Stimulated activated CD4-positive, alpha-beta T cell treated with anti-CD3 and anti-CD28 coated beads, Interleukin-1b, Interleukin-23, amount 100 ng/mL, for 24 hours (primary cell): Measurements from ENCODE around the gene TTC1.
"Not testable (repeated sequence)": the region's sequence is repeated elsewhere in the genome, so short reads cannot be mapped to it uniquely, and the experiment has no call there.

Experiments
- DNase-seq, 4 experiments: peaks; one replicate each; pipeline ENCODE4 v3.0.0-alpha.2; 2020; ENCODE audit warnings: low read depth in 4 of 4, low spot score in 1 of 4

The TTC1 gene

DNA sequence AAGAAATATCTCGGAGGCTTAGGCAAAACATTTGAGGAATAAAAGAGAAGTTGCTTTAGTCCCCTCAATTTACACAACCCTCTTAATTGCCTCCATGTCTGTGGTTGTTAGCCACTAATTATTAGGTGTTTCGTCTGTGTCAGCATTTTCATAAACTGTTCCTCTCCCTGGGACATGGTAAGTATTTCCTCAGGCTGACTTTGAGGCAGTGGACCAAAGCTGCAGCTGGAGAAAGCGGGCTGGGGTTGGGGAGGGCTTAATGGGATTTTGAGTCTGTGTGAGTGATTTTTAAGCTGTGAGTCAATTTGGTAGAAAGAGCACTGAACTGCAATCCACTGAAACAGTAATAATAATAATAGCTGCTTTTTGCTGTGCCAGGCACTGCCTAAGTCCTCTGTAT lies 13.0 kb upstream of the TTC1 start:
- no peak for DNase-seq

DNA sequence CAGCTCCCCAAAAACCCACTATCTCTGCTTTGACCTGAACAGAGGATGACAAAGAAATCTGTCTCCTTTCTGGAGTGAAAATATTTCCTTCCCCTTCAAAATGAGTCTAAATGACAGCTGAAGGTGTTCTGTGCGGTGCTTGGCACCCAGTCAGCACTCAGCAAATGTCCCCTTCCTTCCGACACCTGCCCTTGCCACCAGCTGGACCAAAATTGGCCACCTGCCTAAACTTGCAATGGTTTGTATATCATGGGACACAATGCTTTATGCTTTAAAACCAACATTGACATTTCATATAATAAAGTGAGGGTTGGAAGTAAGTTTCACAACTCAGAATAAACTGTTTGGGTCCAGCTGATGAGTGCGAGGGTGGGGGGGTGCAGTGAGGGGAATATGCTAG lies 7.5 kb upstream of the TTC1 start:
- DNase-seq = no peak

DNA sequence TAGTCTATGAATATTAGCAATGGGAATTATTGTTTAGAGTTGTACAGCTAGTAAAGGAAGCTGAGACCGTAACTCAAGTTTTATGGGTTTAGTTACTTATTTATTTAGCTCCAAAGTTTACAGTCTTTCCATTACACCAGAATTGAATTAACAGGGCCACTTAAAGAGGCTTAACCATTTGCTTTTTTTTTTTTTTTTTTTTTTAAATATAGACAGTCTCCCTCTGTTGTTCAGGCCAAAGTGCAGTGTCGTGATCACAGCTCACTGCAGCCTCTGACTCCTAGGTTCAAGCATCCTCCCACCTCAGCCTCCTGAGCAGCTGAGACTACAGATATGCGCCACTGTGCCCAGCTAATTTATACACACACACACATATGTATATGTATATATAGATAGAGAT lies 1.4 kb upstream of the TTC1 start:
- no peak for DNase-seq

DNA sequence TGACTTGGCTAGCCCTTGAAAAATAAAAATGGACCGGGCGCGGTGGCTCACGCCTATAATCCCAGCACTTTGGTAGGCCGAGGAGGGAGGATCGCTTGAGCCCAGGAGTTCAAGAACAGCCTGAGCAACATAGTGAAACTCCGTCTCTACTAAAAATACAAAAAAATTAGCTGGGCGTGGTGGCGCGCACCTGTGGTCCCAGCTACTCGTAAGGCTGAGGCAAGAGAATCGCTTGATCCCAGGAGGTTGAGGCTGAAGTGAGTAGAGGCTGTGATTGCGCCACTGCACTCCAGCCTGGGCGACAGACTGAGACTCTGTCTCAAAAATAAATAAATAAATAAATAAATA lies 436 bp upstream of the TTC1 start:
- not testable (repeated sequence) for DNase-seq

DNA sequence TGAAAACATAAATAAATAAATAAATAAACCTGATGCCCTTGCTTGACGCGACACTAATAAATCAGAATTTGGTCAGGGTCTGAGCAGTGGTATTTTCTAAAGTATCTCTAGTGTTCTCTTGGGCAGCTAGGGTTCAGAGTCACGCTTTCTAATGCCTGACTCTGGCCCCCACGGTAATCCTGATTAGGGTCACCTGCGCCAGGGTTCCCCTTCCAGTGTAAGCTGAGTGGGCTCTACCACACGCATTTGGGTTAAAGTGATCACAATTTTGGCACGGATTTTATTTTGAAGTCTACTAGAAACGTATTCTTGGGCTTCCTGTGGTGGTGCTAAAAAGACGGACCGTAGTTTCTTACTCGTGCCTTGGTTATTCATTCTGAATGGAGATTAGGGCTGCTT lies 651 bp downstream of the TTC1 start:
- no peak for DNase-seq

DNA sequence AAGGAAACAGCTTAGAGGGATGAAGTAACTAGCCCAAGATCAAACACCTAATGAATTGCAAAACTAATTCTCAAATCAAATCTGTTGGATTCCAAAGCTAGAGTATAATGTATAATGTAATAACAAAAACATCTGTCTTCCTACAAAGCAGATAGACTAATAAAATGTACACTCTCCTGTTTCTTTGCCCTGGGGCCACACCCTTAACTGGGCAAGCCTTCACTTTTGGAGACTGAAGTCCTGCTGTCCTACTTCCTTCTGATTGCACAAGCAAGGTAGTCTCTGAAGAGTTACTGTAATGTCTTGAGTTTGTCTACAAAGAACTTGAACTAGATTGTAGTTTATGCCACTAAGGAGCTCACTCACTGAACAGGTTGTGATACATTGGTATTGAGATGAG lies 2.5 kb downstream of the TTC1 start:
- no peak for DNase-seq

DNA sequence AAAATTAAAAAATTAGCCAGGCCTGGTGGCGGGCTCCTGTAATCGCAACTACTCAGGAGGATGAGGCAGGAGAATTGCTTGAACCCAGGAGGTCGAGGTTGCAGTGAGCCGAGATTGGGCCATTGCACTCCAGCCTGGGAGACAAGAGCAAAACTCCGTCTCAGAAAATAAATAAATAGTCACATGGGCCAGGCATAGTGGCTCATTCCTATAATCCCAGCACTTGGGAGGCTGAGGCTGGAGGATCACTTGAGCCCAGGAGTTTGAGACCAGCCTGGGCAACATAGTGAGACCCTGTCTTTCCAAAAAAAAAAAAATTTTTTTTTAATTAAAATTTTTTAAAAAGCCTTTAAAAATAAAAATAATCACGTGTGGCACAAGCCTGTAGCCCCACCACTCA lies 5.3 kb downstream of the TTC1 start:
- DNase-seq = not testable (repeated sequence)

DNA sequence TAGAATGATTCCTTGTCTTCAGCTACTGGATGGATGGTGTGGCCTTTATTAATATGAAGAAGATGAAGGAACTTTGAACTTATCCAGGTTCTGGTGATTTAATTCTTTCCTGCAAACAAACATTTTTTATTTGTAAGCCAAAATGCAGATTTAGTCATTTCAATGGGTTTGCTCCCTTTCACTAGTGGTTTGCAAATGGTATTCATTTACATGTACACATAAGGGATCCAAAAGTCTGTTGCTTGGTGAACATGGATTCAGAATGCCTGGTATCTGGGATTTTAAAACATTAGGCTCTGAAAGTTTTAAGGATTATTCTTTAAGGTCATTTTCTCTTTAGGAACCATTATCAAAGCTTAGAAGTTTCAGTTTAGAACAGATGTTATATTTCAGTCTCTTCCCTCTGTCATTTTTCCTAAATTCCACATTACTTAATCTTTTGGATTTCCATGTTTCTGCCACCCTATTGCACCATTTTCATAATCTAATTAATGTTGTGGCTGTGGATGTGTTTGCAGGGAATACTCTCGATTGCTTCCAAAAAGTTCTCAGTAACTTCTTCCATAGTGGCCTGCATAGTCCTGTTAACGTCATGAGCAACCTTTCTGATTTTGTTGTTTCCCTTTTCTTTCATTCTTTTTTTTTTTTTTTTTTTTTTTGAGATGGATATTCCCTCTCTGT lies 10.1 kb downstream of the TTC1 start:
- DNase-seq = no peak

DNA sequence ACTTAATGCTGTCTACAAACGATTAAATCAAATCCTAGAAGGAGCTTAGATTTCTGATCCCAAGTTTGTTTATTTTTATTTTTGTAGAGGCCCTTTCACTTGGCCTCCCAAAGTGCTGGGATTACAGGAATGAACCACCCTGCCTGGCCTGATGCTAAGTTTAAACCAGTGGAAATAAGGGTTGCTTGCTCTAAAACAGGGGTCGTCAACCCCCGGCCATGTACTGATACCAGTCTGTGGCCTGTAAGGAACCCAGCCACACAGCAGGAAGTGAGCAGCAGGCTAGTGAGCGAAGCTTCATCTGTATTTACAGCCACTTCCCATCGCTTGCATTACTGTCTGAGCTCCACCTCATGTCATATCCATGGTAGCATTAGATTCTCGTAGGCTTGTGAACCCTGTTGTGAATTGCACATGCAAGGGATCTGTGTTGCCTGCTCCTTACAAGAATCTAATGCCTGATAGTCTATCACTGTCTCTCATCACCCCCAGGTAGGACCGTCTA lies 11.4 kb downstream of the TTC1 start:
- no peak for DNase-seq

DNA sequence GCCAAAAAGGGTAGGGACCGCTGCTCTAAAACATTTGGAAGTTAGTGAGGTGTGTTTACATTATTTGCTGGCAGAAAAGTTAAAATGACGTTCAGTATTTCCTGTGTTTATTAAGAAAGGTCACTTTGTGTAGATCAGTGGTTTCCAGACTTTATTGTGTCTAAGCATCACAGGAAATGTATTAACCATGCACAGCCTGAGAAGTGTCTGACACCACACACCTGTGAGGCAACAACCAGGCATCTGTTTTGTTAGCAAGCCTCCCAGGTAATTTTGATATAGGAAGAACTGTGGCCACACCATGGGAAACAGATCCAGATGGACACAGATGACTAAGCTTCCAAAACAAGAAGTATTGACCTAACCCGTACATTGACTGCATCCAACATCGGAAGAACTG lies 12.0 kb downstream of the TTC1 start:
- no peak for DNase-seq

DNA sequence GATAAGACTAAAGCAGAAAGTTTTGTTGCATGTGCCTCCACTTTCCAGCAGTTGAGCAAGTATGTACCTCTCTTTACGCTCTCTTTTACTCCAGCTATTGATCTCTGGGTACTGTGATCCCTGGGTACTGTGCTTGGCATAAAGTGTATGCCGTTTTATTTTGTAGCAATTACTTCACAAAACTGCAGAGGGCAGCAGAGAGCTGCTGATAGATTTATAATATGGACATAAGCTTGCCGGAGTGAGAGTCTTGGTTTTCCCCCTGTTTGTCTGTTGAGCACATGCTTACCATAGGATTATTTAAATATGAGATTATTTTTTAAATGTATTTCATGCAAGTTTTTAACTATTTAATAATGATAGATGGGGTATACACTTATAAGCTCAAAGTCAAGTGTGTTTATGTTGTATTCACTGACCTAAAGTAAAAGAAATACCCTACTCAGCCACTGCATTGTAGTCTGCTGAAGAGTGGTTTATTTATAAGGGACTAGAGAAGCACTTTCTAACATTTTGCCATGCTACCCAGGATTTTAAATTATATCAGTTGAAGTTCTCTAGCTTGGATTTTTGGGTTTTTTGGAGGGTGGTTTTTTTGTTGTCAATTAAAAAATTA lies 13.0 kb downstream of the TTC1 start:
- peak in 3 of 4 experiments; percentile 19 to 34 (median 32) for DNase-seq

DNA sequence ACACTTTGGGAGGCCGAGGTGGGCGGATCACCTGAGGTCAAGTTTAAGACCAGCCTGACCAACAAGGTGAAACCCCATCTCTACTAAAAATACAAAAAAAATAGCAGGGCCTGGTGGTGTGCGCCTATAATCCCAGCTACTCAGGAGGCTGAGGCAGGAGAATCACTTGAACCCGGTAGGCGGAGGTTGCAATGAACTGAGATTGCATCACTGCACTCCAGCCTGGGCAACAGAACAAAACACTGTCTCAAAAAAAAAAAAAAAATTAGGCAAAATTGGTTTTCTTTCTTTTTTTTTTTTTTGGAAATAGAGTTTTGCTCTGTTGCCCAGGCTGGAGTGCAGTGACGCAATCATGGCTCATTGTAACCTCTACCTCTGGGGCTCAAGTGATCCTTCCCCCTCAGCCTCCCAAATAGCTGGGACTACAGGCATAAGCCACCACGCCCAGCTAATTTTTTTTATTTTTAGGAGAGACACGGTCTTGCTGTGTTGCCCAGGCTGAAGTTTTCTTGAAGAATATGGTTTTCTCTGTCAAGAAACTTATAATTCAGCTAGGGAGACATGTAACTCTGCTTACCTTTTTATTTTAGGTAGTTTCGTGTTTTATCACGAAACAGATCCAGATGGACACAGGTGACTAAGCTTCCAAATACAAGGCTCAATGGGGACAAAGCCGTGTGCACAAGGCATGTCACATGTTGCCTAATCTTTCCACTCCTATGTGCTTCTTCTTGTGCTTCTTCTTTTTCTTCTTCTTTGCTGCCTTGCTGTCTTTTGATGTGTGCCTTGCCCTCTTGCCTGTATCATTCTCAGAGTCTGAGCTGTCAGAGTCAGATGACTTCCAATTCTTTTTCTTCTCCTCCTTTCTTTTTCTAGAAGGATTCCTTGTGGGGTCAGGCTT lies 14.3 kb downstream of the TTC1 start:
- no peak for DNase-seq

DNA sequence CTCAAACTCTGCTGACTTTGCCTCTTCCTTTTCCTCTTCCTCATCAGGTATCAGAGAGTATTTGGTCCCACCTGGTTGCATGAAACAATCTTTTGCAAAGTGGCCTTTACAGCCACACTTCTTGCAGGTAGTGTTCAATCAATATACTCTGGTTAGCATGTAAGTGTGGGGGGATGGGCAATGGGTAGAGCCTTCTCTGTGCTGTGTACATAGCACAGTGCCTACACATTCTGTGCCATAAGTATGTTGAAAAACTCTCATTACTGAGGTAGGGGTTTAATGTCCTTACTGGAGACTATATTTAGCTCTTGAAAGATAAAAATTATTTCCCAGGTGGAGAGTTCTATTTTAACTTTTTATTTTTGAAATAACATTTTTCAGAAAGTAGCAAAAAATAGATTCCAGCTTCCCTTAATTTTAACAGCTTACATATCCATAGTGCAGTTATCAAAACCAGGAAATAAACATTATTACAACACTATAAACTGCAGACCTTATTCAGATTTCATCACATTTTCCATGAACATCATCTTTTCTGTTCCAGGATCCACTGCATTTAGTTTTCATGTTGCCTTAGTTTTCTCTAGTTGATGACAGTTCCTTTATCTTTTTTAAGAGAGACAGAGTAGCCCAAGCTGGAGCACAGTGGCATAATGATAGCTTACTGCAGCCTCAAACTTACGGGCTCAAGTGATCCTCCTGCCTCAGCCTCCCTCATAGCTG lies 15.1 kb downstream of the TTC1 start:
- no peak for DNase-seq

DNA sequence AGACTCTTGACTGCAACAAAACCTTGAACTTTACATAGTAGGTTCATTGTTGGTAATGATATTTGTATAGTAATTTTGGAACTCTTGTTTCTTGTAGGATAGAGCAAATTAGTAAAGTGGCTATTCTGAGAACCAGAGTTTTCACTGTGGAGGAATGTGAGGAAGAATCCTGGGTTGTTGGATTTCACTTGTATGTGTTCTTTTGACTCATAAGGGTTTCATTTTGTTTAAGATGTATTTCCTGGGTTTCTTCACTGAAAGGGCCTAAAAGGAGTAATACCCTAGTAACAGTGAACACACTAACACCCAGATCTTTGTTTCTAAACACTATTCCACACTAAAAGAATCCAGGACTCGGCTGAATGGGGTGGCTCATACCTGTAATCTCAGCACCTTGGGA lies 20.1 kb downstream of the TTC1 start:
- no peak for DNase-seq

DNA sequence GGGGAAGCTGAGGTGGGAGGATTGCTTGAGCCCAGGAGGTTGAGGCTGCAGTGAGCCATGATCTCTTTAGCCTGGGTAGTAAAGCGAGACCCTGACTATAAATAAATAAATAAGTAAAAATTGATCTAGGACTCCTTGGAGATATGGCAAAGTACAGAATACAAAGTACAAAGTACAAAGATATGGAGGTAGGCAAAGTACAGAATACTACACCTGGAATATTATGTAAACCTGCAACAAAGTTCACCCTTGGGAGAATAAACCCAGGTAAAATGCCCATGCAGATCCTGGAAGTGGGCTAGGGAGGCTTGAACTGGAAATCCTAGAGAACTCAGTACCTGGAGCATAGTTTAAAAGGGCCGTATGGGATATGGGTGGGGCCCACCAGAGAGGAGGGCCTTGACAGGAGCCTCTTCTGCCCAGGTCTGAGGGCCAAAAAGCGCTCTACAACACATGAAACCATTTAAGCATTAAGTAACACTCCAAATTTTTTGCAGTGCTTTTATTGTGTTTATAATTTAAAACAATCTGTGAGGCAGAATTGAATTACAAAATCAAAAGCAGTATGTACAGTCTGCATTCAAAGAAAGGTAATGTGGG lies 20.7 kb downstream of the TTC1 start:
- DNase-seq = no peak

DNA sequence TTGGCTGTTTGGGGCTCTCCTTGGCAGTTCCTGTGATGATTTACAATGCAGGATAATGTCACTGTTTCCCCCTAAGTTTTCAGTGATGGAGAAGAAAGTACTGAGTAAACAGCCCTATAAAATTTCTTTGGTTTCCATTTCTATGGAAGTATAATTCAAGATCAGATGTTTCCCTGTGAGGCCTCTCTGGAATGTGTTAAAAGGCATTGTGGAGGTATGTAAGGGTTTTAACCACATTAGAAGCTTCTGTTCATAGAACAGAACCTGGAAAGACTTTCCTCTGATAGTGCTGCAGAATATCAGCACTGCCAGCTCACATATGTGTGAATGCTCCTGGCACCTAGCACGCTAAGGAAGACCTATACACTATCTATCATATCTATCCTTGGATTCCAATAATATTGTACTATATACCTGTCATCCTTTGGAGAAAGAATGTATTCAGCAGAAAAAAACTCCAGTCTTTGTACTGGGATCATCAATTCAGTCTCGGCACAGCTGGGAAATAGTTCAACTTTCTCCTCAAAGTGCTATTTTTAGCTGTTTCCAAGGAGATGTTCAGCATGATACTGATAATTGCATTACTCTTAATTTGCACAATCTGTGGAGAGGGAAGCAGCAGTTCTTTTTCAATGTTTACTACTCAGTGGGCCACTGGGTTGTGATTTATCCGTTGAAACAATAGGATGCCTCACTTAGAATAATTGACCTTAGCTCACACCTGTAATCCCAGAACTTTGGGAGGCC lies 21.9 kb downstream of the TTC1 start:
- no peak for DNase-seq

DNA sequence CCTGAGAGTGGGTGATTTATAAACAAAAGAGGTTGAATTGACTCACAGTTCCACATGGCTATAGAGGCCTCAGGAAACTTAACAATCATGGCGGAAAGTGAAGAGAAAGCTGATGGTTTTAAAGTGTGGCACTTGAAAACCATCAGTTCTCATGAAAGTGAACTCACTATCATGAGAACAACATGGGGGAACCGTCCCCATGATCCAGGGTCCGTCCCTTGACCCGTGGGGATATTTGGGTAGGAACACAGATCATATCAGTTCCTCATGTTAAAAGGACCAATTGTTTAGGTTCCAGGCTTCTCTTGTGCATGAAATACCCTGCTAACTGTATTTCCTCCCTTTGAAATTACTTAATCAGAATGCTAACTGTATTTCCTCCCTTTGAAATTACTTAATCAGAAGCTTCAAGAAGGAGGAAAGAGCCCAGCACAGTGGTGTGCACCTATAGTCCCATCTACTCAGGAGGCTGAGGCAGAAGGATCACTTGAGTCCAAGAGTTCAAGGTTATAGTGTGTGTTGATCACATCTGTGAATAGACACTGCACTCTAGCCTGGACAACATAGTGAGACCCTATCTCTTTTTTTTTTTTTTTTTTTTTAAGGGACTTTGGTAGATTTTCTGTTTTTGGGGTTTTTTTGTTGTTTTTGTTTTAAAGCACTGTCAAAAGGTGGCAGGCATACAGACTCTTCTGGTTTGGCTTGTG lies 24.8 kb downstream of the TTC1 start:
- DNase-seq = no peak

DNA sequence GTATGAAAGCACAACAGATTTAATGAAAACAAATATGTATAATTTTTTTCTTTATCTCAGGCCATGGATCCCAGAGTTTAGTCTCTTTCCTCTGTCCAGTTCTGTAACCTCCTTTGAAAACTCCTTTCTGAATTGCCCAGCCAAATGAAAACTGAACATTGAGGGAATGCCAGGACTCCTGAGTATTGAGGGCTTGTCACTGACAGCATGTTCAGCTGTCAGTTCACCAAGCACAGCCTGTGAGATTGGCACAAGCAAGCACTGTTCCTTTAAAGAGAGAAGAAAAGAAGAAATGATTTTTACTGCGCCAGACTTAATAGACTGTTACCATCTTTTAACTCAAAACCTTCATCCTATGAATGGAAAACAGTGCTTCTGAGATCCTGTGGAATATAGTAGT lies 27.3 kb downstream of the TTC1 start:
- no peak for DNase-seq

DNA sequence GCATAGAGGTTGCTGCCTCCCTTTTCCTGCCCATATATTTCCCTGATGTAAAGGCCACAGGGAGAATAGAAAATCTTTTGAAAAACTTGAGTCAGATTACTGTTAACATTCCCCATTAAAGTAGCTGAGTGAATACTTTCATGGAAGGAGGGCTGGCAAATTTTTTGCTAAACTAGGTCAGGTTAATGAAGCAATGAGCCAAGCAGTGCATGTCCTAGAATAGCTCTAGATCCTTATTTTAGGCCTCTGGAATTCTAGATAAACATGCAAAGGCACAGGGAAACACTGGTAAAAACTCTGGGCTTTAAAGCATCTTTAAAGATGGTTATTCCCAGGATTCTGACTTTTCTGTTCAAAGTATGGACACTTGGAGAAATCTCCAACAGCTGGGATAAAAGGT lies 27.9 kb downstream of the TTC1 start:
- DNase-seq = no peak
